ENCODE data around the gene SEMA6B.

Gene SEMA6B

DNA sequence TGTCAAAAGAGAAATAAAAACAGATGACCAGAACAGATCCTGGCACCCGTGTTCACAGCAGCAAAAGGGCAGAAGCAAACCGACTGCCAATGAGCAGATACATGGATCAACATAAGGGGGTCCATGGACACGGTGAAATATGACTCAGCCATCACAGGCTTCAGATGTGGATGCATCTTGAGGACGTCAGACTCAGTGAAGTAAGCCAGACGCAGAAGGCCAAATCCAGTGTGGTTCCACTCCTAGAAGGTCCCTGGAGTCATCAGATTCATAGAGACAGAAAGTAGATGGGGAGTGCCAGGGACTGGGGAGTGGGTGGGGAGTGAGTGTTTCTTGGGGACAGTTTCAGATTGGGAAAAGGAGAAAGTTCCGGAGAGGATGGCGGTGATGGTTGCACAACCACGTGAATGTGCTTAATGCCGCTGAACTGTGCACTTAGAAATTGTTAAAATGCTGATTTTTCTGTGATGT, 28.8 kb upstream of the SEMA6B start:
- TF ChIP-seq, protein P1, sequence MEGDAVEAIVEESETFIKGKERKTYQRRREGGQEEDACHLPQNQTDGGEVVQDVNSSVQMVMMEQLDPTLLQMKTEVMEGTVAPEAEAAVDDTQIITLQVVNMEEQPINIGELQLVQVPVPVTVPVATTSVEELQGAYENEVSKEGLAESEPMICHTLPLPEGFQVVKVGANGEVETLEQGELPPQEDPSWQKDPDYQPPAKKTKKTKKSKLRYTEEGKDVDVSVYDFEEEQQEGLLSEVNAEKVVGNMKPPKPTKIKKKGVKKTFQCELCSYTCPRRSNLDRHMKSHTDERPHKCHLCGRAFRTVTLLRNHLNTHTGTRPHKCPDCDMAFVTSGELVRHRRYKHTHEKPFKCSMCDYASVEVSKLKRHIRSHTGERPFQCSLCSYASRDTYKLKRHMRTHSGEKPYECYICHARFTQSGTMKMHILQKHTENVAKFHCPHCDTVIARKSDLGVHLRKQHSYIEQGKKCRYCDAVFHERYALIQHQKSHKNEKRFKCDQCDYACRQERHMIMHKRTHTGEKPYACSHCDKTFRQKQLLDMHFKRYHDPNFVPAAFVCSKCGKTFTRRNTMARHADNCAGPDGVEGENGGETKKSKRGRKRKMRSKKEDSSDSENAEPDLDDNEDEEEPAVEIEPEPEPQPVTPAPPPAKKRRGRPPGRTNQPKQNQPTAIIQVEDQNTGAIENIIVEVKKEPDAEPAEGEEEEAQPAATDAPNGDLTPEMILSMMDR (IDR thresholded peaks at IDR 0.05; ENCODE audit: insufficient read depth, low read depth, low read length, missing control alignments): no peak
- H3K4me3 ChIP-seq (ENCODE audit: low read depth, low read length): no peak overlapping the region
- DNase-seq (ENCODE audit: low read depth): no peak

DNA sequence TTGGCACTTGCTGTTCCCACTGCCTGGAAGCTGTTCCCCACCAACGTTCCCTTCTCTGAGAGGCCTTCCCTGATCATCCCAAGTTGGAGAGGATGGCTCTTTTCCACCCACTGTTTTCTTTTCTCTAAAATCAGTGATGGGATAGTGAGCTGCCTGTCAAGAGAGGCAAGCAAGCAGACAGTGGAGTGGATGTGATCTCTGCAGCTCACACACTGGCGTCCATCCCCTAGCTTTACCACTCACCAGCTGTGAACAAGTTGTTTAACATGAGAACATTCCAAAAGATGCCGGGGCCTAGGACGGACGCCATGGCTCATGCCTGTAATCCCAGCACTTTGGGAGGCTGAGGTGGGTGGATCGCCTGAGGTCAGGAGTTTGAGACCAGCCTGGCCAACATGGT, 28.0 kb upstream of the SEMA6B start:
- no peak for DNase-seq (ENCODE audit: low read depth)
- H3K4me3 ChIP-seq (ENCODE audit: low read depth, low read length): no peak overlapping the region
- TF ChIP-seq, protein P1 (IDR thresholded peaks at IDR 0.05; ENCODE audit: insufficient read depth, low read depth, low read length, missing control alignments): no peak

DNA sequence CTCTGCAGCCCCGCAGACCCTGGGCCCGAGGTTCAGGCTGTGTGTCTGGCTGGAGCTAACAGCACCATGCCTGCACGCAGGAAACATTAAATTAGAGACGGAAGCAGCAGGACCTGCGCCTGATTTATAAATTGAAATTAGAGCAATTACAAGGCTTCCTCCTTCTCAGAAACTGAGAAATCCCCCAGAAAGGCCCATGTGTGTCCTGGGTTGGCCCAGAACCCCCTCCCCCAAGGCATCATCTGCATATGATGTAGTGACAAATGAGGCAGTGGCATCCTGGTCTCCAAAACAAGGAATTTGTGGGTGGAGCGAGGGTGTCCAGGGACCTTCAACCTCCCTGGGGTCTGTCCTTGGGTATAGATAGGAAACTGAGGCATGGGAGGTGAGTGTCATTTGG, 27.2 kb upstream of the SEMA6B start:
- no peak for DNase-seq (ENCODE audit: low read depth)
- TF ChIP-seq, protein P1 (IDR thresholded peaks at IDR 0.05; ENCODE audit: insufficient read depth, low read depth, low read length, missing control alignments): no peak
- no peak overlapping the region for H3K4me3 ChIP-seq (ENCODE audit: low read depth, low read length)

DNA sequence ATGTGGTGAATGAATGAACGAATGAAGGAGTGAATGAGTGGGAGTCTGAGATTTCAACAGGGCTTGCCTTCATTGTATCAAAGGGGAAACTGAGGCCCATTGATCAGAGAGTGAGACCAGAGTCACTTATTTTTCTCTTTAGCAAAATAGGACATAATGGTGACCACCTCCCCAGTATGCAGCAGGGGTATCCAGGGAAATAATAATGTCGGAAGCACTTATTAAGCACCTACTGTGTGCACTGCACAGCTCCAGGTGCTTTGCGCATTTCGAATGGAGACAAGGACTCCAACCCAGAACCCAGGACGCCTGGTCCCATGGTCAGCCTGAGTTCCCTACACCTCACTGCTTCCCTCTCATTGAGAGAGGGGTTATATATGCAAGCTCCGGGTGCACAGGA, 26.8 kb upstream of the SEMA6B start:
- TF ChIP-seq, protein P1 (IDR thresholded peaks at IDR 0.05; ENCODE audit: insufficient read depth, low read depth, low read length, missing control alignments): no peak
- H3K4me3 ChIP-seq (ENCODE audit: low read depth, low read length): no peak overlapping the region
- no peak for DNase-seq (ENCODE audit: low read depth)

DNA sequence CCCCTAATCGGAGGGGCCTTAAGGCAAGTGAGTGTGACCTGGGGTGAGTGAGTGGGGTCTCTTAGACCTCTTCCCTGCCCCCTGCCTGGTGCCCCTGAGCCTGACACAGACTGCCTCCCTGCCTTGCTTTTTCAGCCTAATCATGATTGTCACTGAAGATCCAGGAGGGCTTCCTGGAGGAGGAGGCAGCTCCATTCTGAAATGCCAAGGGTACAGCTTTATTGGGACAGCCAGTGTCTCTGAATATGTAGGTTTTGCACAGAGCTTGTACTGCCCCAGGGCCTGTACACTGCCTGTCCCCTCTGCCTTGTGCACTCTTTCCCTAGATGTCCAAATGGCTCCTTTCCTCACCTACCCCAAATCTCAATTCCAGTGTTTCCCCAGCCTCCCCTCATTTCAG, 26.1 kb upstream of the SEMA6B start:
- TF ChIP-seq, protein P1 (IDR thresholded peaks at IDR 0.05; ENCODE audit: insufficient read depth, low read depth, low read length, missing control alignments): no peak
- H3K4me3 ChIP-seq (ENCODE audit: low read depth, low read length): no peak overlapping the region
- DNase-seq (ENCODE audit: low read depth): no peak

DNA sequence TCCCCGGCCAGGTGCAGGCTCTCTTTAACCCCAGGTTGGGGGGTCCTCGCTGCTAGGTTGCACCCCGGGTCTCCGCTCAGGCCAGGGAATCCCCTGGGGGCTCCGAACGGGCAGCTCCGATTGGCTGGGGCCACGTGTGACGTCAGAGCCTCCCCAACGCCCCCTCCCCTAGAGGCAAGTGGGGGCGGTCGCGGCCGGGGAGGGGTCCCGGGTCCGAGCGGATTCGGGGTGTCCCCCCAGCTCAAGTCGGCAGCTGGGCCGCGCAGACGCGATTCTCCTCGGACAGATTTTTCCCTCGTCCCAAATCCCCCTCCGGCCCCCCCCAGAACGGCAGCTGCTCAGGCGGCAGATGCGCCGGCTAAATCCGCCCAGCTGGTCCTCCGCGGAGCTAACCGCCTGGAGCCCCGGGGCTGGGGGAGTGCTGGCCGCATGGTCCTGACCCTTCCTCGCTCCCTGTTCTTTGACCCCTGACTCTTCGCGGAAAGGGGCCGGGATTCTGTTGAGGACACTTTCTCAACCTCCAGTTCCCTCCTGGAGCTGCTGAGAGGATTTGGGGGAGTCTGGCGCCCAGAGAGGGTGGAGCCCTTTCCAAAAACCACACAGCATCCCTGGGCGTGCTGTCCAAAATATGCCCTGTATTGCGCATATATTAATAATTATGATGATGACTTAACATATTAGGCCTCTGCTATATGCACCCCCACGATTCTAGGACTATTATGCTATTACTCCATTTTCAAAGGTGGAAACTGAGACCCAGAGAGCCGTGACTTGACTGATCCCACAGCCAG, 25.4 kb upstream of the SEMA6B start:
- no peak overlapping the region for H3K4me3 ChIP-seq (ENCODE audit: low read depth, low read length)
- no peak for DNase-seq (ENCODE audit: low read depth)
- TF ChIP-seq, protein P1 (IDR thresholded peaks at IDR 0.05; ENCODE audit: insufficient read depth, low read depth, low read length, missing control alignments): no peak
